ENCODE measurements around the gene LGALSL.

LGALSL gene

GRCh38 chr2:64471600-64471999 is 17.6 kb downstream of the LGALSL start:
- no peak for DNase-seq (ENCODE audit: low spot score)

DNA sequence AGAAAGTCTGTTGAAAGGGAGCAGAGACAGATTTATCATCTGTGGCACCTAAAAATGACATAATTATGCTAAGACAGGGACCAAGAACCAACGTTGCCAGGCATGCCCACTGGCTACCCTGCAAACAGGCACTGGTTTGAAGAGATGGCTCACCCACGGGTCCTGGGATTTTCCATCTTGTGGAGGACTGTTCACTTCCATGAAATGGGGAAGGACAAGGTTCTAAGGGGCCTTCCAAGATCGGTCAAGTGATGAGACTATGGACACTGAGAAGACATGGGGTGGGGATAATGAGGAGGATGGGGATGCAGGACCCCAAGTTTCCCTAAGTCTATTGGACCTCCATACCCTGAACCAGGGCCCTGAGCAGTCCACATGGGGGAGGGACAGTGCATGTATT is 18.9 kb downstream of the LGALSL start:
- DNase-seq (ENCODE audit: low spot score), result no peak

DNA sequence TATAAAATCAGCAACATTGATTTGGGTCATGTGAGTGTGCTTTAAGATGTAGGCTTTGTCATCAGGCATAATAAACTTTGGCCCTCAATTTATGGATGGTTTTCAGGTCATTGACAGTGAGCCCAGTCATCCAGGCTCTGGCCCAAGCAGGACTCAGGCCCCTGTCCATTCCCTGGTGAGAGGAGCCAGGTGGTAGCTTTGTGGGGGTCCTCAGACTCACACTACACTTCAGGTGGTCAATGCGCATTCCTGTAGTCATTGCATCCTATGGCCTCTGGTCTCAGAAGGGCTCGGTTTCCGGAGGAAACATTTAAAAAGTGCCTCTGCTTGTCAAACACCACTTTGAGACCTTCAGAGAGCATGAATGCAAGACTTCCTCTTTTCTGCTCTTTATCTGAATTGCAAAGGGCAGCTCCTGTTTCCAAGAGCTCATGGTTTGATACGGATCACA is 20.2 kb downstream of the LGALSL start:
- peak; percentile 14 for DNase-seq (ENCODE audit: low spot score)

DNA sequence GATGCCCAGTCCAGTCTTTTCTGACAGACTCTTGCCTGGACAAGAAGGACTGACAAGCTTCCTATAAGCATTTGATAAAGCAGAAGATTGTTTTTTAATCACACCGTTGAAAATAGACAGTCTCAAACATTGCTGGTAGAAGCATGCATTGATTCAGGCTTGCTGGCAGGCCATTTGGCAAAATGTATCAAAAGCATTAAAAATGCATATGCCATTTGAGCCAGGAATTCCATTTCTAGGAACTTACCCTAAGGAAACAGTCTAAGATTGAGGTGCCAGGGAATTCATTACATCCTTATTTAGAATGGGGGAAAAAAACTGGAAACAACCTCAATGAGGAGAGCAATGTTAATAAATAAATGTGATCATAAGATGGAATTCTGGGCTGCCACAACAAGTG is 20.7 kb downstream of the LGALSL start:
- DNase-seq (ENCODE audit: low spot score), result no peak

GRCh38 chr2:64477037-64477436 is 23.1 kb downstream of the LGALSL start:
- DNase-seq (ENCODE audit: low spot score), result no peak

GRCh38 chr2:64477979-64478378 is 24.0 kb downstream of the LGALSL start:
- no peak for DNase-seq (ENCODE audit: low spot score)

GRCh38 chr2:64478502-64479230 is 24.7 kb downstream of the LGALSL start:
- DNase-seq (ENCODE audit: low spot score), result no peak

DNA sequence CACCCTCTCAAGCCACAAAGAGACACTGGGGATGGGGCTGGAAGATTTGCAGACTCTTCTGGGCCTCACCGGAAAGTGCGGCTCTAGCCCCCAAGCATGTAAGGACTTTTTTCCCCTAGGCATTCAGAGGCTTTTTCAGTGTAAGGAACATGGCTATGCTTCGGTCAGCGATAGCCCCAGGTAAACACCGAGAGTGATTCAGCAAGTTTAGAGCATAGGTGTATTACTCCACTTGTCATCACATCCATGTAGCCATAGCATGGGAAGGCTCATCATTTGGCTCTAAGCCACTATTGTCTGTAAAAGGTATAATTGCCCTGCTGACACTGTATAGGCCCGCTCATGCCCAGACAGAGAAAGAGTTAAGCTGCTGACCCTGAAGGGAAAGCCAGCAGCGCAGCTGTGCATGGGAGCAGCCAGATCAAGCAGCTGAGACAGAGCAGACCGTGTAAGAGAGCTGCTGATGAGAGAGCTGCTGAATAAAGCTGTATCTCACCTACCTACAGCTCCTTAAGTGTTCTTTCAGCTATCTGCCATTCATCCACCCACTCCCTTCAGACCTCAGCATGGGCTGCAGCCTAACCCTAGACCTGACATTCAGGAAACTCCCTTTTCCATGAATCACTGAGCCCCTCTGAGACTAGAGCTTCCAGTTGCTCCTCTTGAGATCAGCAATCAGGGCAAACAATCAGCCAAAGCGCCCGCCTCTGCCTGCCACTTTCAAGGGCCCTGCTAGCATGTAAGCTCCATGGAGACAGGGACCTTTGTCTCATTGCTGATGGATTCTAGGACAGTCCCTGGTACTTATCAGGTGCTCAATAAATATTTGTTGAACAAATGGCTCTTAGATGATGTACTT is 25.5 kb downstream of the LGALSL start:
- DNase-seq (ENCODE audit: low spot score), result no peak

GRCh38 chr2:64481665-64482064 is 27.7 kb downstream of the LGALSL start:
- DNase-seq (ENCODE audit: low spot score), result no peak

- DNase-seq (ENCODE audit: low spot score), result no peak
These were observed 28.3 kb downstream of the LGALSL start for GRCh38 chr2:64482243-64482642.

GRCh38 chr2:64482765-64483504 is 29.0 kb downstream of the LGALSL start:
- no peak for DNase-seq (ENCODE audit: low spot score)

DNA sequence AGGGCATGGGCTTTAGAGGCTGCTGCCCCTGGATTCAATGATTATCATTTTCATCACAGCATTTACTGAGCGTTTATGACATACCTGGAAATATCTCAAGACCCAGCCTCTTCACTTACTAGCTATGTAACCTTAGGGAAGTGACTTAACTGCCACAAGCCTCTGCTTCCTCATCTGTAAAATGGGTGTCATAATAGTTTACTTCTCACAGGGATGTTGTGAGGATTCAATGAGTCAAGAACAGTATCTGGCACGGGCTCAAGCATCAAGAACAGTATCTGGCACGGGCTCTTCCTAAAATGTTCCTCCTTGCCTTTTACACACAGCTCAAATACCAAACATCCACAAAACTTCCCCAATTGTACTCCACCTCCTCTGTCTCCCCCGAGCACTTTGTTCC is 31.4 kb downstream of the LGALSL start:
- no peak for DNase-seq (ENCODE audit: low spot score)

- DNase-seq (ENCODE audit: low spot score), result no peak
These were observed 32.0 kb downstream of the LGALSL start for GRCh38 chr2:64485961-64486360.

- DNase-seq (ENCODE audit: low spot score), result no peak
These were observed 33.5 kb downstream of the LGALSL start for GRCh38 chr2:64487256-64488049.

GRCh38 chr2:64488050-64488974 is 34.4 kb downstream of the LGALSL start:
- peak; percentile 58 for DNase-seq (ENCODE audit: low spot score)

- no peak for DNase-seq (ENCODE audit: low spot score)
These were observed 35.3 kb downstream of the LGALSL start for GRCh38 chr2:64489081-64489751.

- DNase-seq (ENCODE audit: low spot score), result no peak
These were observed 37.5 kb downstream of the LGALSL start for GRCh38 chr2:64491426-64491825.

DNA sequence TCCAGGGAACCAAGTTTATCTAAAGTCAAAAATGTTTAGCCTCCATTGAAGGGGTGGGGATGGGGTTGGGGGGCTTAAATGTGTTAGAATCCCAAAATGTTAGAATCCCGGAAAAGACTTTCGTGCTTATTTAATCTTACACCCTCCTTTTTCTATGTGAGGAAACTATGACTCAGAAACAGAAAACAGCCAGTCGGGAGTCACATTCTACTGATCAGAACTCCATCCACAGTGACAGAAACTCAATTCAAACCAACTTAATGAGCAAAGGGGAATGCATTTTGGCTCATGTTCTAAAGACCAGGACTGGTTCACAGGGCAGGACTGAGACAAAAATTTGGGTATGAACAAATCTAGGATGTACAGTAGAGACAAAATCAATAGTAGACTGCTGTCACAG is 38.3 kb downstream of the LGALSL start:
- no peak for DNase-seq (ENCODE audit: low spot score)

DNA sequence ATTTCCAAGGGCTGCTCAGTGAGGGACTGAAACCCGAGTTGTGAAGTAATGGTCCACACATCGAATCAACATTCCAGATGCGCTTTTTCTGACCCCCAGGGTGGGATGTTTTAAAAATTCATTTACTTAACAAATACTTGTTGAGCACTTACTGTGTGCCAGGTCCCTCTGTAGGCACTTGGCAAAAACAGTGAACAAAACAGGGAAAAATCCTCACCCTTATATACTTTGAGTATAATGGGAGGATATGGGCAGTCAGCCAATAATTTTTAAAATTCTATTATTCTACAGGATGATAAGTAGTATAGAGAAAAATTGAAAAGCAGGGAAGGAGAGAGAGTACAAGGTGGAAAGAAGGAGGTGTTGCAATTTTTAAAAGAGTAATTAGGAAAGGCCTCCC is 38.9 kb downstream of the LGALSL start:
- no peak for DNase-seq (ENCODE audit: low spot score)

- no peak for DNase-seq (ENCODE audit: low spot score)
These were observed 39.8 kb downstream of the LGALSL start for GRCh38 chr2:64493788-64494187.

All from Ammon's horn (tissue), 1 donor.